ENCODE measurements around the gene CCDC9B.

CCDC9B gene

DNA sequence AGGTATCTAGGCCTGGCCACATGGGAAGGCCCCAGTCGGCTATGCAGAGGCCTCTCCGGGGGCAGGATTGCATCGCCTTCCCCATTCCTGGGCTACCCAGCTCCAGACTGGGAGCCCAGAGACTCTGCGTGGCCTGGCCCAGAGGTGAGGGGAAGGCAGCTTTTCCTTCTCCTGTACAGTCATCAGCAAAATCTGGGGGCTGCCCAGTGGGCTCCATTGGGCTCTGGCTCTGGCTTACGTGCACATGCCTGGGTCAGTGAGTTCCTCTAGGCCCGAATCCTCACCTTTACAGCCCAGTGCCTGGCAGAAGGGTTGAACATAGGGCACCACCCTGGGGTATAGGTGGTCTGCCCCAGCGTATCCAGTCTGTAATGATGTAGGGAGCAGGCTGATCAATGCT, 53.9 kb downstream of the CCDC9B start:
- no peak for DNase-seq

DNA sequence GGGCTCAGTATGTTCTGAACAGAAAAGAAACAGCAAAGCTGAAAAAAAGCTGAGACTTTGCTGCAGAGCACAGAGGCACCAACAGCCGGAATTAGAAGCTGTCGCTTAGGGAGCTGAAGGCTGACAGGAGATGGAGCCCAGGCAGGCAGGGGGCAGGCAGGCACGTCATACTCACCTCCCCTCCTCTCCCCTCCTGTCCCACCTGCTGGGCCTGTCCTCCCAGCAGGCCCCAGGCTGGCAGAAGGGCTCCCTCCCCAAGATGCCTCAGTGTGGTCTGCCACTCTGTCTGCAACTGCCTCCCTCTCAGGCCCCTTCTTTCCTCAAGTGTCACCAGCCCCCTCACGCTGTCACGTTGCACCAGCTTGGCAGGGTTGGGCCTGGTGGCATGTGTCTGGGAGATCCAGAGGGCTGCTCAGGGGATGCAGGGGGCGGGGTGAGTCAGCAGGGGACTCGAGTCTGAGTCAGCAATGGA, 54.6 kb downstream of the CCDC9B start:
- no peak for DNase-seq

DNA sequence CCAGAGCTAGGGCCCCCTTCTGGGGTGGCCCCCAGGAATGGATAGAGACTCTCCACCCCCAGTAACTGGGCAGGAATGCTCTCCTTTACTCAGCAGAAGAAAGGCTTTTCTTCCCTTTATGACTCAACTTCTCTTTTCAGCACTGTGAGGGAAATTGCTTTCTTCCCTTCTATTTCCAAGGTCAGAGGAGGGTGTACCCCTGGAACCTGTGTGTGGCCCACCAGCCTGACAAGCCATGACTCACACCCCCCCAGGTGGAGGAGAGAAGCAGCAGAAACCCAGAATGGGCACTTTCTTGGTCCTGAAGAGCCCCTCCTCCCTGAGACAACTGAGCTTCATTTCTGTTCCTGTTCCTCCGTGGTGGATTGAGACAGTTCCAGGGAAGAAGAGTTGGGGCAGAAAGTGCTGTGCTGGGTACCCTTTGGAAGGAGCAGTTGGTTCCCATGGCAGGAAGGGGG, 55.2 kb downstream of the CCDC9B start:
- DNase-seq, result no peak

DNA sequence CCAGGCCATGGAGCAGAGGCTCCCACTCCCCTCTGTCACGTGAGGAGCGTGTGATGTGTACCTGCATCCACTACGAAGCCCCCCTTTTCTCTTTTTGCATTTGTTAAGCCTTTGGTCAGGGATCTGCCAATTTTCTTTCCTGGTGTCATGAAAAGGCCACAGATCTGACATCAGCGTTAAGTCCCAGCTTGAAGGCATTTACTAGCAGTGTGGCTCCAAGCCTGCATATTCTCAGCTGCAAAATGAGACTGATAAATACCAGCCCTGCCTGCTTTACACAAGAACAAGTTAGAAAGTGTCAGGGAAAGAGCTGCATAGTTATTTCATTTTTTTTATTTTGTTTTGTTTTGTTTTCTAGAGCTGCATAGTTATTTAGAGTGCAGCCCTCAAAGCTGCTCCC, 55.6 kb downstream of the CCDC9B start:
- DNase-seq, result no peak

DNA sequence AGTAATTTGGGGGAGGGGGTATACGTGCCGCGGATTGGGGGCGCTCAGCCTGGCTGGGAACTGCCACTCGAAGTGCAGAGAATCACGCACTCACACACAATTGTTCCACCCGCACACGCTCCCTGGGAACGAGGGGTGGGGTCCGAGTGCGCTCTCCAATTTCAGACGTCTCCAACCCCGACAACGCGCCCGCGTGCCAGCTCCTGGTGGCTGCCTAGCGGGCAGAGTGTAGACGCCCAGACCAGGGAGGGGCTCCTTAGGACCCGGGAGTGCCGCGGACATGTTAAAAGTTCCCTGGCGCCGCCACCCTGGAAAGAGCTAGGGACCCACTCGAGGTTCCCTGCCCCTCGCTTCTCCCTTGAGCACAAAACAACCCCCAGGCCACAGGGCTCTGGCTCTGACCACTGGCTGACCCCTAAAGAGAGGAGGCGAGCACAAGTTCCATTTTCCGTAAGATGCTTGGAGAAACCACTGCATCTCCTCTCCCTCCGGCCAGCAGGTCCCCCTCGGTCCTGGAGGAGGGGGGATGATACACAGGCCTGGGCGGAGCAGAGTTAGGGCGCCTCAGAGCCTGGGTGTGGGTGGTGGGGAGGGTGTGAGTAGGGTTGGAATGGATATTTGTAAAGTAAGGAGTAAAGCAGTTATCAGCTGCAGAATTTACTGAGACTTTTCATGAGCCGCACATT, 57.0 kb downstream of the CCDC9B start:
- DNase-seq, result no peak

DNA sequence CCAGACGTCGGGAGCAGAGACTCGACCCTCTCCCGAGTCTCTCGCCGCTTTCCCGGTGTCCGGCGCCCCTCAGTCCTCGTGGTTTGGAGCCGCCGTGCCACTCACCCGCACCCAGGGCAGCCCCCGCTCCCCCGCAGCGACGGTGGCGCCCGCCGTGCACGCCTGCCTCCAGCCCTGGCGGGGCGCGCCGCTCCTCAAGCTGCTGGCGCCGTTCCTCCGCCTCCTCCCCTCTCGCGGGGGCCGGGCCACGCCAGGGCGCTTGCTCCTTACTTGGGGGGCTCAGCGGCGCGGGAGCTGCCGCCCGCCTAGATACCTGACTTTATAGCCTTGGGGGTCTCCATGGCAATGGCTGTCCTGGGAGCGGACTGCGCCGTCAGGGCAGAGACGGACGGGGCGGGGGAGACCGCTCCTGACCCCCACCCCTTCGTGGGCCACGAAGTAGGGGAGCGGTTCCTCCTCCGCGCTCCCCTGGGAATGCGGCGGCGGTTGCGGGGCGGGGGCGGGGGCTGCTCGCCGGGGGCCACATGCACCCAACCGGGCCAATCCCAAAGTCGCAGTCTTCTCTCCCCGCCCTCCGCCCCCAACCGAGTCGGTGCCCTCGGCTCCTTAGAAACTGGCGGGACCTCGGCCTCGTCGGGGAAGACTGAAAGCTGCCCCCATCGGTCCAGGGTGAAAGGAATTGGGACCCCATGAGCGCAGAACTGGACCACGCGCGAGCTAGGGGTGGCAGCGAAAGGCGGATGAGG, 57.7 kb downstream of the CCDC9B start, which contains the start of gene ANKRD63:
Gene ANKRD63 (minus strand): TSS at position 196 of the 746 bp plus-strand sequence. CDS start 478 bp downstream, outside the sequence.
- DNase-seq, result peak; percentile 15 to 28

DNA sequence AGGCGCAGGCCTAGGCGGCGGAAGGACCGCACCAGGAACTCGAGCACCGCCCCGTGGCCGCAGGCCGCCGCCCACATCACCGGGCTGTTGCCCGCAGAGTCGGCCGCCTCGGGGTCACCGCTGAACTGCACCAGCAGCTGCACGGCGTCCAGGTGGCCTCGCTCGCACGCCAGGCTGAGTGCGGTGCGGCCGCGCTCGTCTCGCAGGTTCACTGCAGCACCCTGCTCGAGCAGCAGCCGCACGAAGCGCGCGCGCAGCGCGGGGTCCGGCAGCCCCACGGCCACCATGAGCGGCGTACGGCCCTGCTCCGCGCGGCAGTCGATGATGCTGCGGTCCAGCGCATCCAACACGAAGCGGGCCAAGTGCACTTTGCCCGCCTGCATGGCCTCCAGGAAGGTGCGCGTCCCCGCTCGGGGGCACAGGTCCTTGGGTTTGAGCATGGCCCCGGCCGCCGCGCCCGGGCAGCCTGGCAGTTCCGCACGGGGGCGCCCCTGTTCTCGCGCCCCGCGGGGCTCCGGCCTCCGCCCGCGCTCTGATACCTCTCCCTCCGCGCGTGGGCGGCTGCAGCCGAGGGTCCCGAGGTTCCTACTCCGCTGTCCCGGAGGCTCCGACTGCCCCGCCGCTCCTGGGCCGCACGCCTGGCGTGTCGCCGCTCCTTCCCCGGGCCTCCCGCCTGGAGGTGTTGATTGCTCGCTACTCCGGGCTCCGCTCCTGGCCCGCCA, 58.4 kb downstream of the CCDC9B start:
- DNase-seq, result peak; percentile 53 to 58

DNA sequence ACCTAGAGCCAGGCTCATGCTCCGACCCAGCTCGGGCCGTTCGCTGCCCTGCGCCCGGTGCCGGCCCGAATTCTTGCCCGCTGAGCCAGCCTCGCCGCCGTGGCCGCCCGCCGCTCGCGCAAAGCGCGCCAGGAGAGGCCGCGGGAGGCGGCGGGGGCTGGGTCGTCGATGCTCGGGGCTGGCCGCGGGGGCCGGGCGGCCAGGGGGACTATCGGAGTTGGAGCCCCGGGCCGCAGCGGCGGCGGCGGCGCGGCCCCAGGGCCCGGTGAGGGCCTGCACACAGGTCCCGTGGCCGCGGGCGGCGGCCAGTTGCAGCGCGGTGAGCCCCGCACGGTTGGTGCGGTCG, 59.0 kb downstream of the CCDC9B start:
- no peak for DNase-seq
